SK-N-SH (cell line): ENCODE measurements around the gene PSMG3.

ENCODE experiments used
- CTCF ChIP-seq: fragments of 200-600 bp; sonication (generic); IDR thresholded peaks from 2 replicates; pipeline ENCODE4 v1.6.1; 2017; ENCODE audit warnings: antibody characterized with exemption, mild to moderate bottlenecking, moderate library complexity
- JUND ChIP-seq: IDR thresholded peaks from 2 replicates; pipeline ENCODE4 v1.4.0; 2012
- USF2 ChIP-seq: fragments of 150-350 bp; IDR thresholded peaks from 2 replicates; pipeline ENCODE4 v1.6.1; 2017; ENCODE audit warnings: antibody characterized with exemption, low read length, low read depth, borderline replicate concordance

- no peak for TF ChIP-seq JUND
- no peak for TF ChIP-seq CTCF
- no peak for TF ChIP-seq USF2
Observed at GRCh38 chr7:1601956-1602355, 32.1 kb upstream of the PSMG3 start.
